HEK293T (cell line): ENCODE results near the gene SLC6A2.

ENCODE experiments used
- CTCF ChIA-PET: fragments of 350-600 bp; formaldehyde crosslinking; extraction: SDS; loops from one replicate; lab custom pipeline; 2021; ENCODE audit warnings: antibody characterized with exemption, inconsistent platforms; lab: Yijun Ruan, JAX
- POLR2A ChIA-PET: fragments of 350-600 bp; formaldehyde crosslinking; extraction: SDS; loops from one replicate; lab custom pipeline; 2020; ENCODE audit warnings: antibody characterized with exemption, inconsistent platforms; lab: Yijun Ruan, JAX
- DNase-seq: peaks from one replicate; pipeline ENCODE4 v3.0.0; 2012; ENCODE audit warnings: mixed read lengths; ENCODE audit errors: extremely low spot score
- ARNT ChIP-seq: fragments of 450-650 bp; IDR thresholded peaks from 2 replicates; pipeline ENCODE4 v1.6.1; 2017; ENCODE audit warnings: mild to moderate bottlenecking
- BHLHE40 ChIP-seq: fragments of 450-650 bp; IDR thresholded peaks from 2 replicates; pipeline ENCODE4 v1.6.1; 2016; ENCODE audit warnings: mild to moderate bottlenecking, moderate library complexity, borderline replicate concordance
- CTBP1 ChIP-seq: fragments of 450-650 bp; IDR thresholded peaks from 2 replicates; pipeline ENCODE4 v1.6.1; 2016; ENCODE audit warnings: borderline replicate concordance
- ELF4 ChIP-seq: fragments of 450-650 bp; IDR thresholded peaks from 2 replicates; pipeline ENCODE4 v1.6.1; 2017; ENCODE audit warnings: antibody characterized with exemption
- FOXA1 ChIP-seq: fragments of 450-650 bp; IDR thresholded peaks from 2 replicates; pipeline ENCODE4 v1.6.1; 2016; ENCODE audit warnings: mild to moderate bottlenecking
- FOXK2 ChIP-seq: fragments of 450-650 bp; IDR thresholded peaks from 2 replicates; pipeline ENCODE4 v1.6.1; 2016; ENCODE audit warnings: mild to moderate bottlenecking
- FOXM1 ChIP-seq: fragments of 450-650 bp; IDR thresholded peaks from 2 replicates; pipeline ENCODE4 v1.6.1; 2017; ENCODE audit warnings: mild to moderate bottlenecking, borderline replicate concordance
- HDGF ChIP-seq: fragments of 450-650 bp; IDR thresholded peaks from 2 replicates; pipeline ENCODE4 v1.6.1; 2017; ENCODE audit warnings: antibody characterized with exemption, borderline replicate concordance
- L3MBTL2 ChIP-seq: fragments of 450-650 bp; conservative IDR thresholded peaks from 2 replicates; pipeline ENCODE4 v1.6.1; 2016; ENCODE audit warnings: mild to moderate bottlenecking
- LEF1 ChIP-seq: fragments of 450-650 bp; IDR thresholded peaks from 2 replicates; pipeline ENCODE4 v1.6.1; 2017; ENCODE audit warnings: mild to moderate bottlenecking, borderline replicate concordance
- NFRKB ChIP-seq: fragments of 450-650 bp; IDR thresholded peaks from 2 replicates; pipeline ENCODE4 v1.6.1; 2016; ENCODE audit warnings: mild to moderate bottlenecking, moderate library complexity
- SP1 ChIP-seq: fragments of 450-650 bp; IDR thresholded peaks from 2 replicates; pipeline ENCODE4 v1.6.1; 2017
- SUZ12 ChIP-seq: fragments of 450-650 bp; IDR thresholded peaks from 2 replicates; pipeline ENCODE4 v1.6.1; 2016; ENCODE audit warnings: mild to moderate bottlenecking
- TARDBP ChIP-seq: fragments of 450-650 bp; IDR thresholded peaks from 2 replicates; pipeline ENCODE4 v1.6.1; 2016
- ZNF384 ChIP-seq: fragments of 450-650 bp; IDR thresholded peaks from 2 replicates; pipeline ENCODE4 v1.6.1; 2016
- TF ChIP-seq, protein P1 (sequence below): fragments of 450-650 bp; IDR thresholded peaks from 2 replicates; pipeline ENCODE4 v1.6.1; 2016

Gene SLC6A2

GRCh38 chr16:55642611-55643010, 13.2 kb upstream of the SLC6A2 start:
- DNase-seq: no peak
- POLR2A ChIA-PET: no interaction called here
- no peak for TF ChIP-seq ZNF384
- no peak for TF ChIP-seq ELF4
- no peak for TF ChIP-seq ARNT
- no peak for TF ChIP-seq FOXK2
- no peak for TF ChIP-seq CTBP1
- no peak for TF ChIP-seq HDGF
- no peak for TF ChIP-seq BHLHE40
- no peak for TF ChIP-seq SUZ12
- TF ChIP-seq LEF1: no peak
- TF ChIP-seq NFRKB: no peak
- TF ChIP-seq, protein P1, sequence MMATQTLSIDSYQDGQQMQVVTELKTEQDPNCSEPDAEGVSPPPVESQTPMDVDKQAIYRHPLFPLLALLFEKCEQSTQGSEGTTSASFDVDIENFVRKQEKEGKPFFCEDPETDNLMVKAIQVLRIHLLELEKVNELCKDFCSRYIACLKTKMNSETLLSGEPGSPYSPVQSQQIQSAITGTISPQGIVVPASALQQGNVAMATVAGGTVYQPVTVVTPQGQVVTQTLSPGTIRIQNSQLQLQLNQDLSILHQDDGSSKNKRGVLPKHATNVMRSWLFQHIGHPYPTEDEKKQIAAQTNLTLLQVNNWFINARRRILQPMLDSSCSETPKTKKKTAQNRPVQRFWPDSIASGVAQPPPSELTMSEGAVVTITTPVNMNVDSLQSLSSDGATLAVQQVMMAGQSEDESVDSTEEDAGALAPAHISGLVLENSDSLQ: no peak
- TF ChIP-seq FOXA1: no peak
- TF ChIP-seq L3MBTL2: no peak
- no peak for TF ChIP-seq FOXM1
- TF ChIP-seq TARDBP: no peak
- no peak for TF ChIP-seq SP1
- CTCF ChIA-PET: interaction anchor here (1.0 kb wide), 1 partner anchor 17 kb away, joined by 3 read pairs; no protein-coding TSS in a partner anchor

- ChIA-PET CTCF (interaction anchor here (1.0 kb wide), 1 partner anchor 16 kb away, joined by 3 read pairs; no protein-coding TSS in a partner anchor), POLR2A (no interaction called here)
- no peak for DNase-seq
- TF ChIP-seq L3MBTL2 (no peak), FOXA1 (no peak), LEF1 (no peak)
- TF ChIP-seq, protein P1: no peak
These were observed 12.4 kb upstream of the SLC6A2 start for GRCh38 chr16:55643161-55643970.

DNA sequence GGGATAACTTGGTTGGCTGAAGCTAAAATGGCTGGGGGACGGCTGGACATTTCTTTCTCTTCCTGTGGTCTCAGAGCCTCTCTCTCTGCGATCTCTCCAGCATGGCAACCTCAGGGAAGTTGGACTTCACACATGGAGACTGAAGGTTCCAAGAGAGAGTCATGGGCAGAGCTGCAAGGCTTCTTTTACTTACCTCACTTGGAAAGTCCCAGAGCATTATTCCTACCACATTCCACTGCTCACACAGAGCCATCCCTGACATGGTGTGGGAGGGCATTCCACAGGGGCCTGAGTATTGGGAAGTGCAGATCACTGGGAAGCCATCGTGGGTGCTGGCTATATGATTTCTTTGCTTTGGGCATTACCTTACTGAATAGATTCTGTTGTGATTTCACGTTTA, 9.8 kb upstream of the SLC6A2 start:
- ChIA-PET CTCF (no interaction called here), POLR2A (no interaction called here)
- DNase-seq: no peak
- TF ChIP-seq FOXM1 (no peak), LEF1 (no peak), ZNF384 (no peak), FOXA1 (no peak), SUZ12 (no peak), L3MBTL2 (no peak), FOXK2 (no peak), CTBP1 (no peak), ARNT (no peak), HDGF (no peak), TARDBP (no peak), BHLHE40 (no peak), SP1 (no peak)
- TF ChIP-seq, protein P1: no peak

DNA sequence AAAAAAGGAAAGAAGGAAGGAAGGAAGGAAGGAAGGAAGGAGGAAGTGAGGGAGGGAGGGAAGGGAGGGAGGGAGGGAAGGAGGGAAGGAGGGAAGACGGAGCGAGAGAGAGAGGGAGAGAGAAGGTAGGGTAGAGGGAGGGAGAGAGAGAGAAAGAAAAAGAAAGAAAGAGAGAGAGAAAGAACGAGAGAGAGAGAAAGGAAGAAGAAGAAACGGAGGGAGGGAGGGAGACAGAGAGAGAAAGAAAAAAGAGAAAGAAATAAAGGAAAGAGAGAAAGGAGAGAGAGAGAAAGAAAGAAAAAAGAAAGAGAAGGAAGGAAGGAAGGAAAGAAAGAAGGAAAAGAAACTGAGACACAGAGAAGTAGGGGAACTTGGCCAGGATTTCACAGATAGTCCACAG, 8.4 kb upstream of the SLC6A2 start:
- no peak for DNase-seq
- CTCF ChIA-PET: no interaction called here

GRCh38 chr16:55647798-55648197, 8.0 kb upstream of the SLC6A2 start:
- POLR2A ChIA-PET: no interaction called here
- TF ChIP-seq LEF1 (no peak), L3MBTL2 (no peak), NFRKB (no peak), FOXM1 (no peak), ARNT (no peak), HDGF (no peak), ZNF384 (no peak), ELF4 (no peak), CTBP1 (no peak), FOXA1 (no peak), TARDBP (no peak), FOXK2 (no peak), SUZ12 (no peak)
- TF ChIP-seq, protein P1: no peak
- no peak for DNase-seq
- CTCF ChIA-PET: interaction anchor here (1.4 kb wide), 1 partner anchor 183 kb away, joined by 3 read pairs; no protein-coding TSS in a partner anchor

More for the DNA sequence above, 8.4 kb upstream of the SLC6A2 start:
- TF ChIP-seq NFRKB: no peak
- TF ChIP-seq FOXA1: no peak
- no peak for TF ChIP-seq TARDBP
- TF ChIP-seq ARNT: no peak
- no peak for TF ChIP-seq CTBP1
- no peak for TF ChIP-seq FOXM1
- no peak for TF ChIP-seq SUZ12
- TF ChIP-seq FOXK2: no peak
- TF ChIP-seq ZNF384: no peak
- TF ChIP-seq HDGF: no peak
- TF ChIP-seq, protein P1: no peak
- TF ChIP-seq L3MBTL2: no peak
- POLR2A ChIA-PET: interaction anchor here (1.0 kb wide), 1 partner anchor 40 kb away, joined by 3 read pairs; no protein-coding TSS in a partner anchor
